ENCODE results near the gene TMPRSS3. TPM values are rescaled to one million over a fixed set of nuclear protein-coding genes. Genes with fewer than 3 reads are reported as not detected.

The TMPRSS3 gene
- total RNA-seq, 4 donors from 2014 or later = 0.68 to 1.3 TPM; not detected in 2

DNA sequence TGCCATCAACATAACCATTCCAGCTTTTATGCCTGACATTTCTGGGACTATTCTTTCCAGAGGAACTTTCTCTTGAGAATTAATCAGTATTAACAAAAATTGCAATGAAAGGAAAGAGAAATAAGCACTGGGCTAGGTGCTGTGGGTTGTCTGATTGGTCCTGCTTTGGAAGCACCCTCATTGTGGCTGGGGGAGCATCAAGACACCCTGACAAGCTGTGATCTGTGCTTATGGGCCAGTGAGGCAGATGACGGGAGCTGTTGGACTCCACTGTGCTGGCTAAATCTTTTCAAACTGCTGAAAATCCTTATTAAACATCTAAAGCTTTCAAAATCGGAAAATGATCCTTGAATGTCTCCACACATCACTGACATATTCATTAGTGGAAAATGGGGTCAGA is 27.8 kb upstream of the TMPRSS3 start:
- DNase-seq = no peak

DNA sequence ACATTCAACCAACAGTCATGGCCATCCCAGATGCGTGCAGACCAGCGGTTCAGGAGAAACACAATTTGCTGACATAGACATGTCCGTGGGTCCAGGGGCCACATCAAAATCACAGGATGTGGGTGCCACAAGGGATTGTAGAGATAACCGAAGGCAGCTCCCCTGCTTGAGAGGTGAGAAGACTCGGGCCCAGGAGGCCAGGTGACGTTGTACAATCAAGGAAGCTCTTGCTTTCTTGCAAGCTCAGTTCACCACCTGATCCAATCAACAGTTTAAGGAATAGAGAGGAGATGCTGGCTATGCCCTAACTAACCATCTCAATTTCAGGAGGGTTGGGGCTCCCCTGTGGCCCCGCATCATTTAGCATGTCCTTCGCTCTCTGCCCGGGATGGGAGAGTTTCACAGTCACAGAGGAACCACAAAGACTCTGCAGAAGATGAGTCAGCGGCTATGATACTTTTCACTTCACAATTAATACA is 27.4 kb upstream of the TMPRSS3 start:
- H3K4me1 ChIP-seq = peaks cover 0 to 7% (median 0%) of the 10 kb centered on the region in 4 donors
- intact Hi-C loops (cut with DNase I; ENCODE audit: low total_unique reads) (loop anchor here (2.0 kb wide), 1 partner anchor 586 kb away; no protein-coding TSS in a partner anchor), in situ Hi-C loops (cut with MboI; ENCODE audit: low pct_ligation_motif_present in 1 of 4, low pct_unique_long_range_greater_than_20kb in 1 of 4, low sequenced_read_pairs in 3 of 4) (no loop called here)
- H3K36me3 ChIP-seq = no peaks in the 10 kb centered on the region
- no peaks in the 10 kb centered on the region for H3K9me3 ChIP-seq
- peaks cover 9% of the 10 kb centered on the region for H3K27me3 ChIP-seq
- TF ChIP-seq POLR2AphosphoS5 (IDR thresholded peaks at IDR 0.05) = no peak
- no peak for TF ChIP-seq POLR2A (IDR thresholded peaks at IDR 0.05)
- TF ChIP-seq EP300 (IDR thresholded peaks at IDR 0.05; ENCODE audit: low read depth) = no peak
- TF ChIP-seq, protein P1, sequence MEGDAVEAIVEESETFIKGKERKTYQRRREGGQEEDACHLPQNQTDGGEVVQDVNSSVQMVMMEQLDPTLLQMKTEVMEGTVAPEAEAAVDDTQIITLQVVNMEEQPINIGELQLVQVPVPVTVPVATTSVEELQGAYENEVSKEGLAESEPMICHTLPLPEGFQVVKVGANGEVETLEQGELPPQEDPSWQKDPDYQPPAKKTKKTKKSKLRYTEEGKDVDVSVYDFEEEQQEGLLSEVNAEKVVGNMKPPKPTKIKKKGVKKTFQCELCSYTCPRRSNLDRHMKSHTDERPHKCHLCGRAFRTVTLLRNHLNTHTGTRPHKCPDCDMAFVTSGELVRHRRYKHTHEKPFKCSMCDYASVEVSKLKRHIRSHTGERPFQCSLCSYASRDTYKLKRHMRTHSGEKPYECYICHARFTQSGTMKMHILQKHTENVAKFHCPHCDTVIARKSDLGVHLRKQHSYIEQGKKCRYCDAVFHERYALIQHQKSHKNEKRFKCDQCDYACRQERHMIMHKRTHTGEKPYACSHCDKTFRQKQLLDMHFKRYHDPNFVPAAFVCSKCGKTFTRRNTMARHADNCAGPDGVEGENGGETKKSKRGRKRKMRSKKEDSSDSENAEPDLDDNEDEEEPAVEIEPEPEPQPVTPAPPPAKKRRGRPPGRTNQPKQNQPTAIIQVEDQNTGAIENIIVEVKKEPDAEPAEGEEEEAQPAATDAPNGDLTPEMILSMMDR (IDR thresholded peaks at IDR 0.05) = no peak
- 64% methylated on average over 10 of the region's 10 CpGs; no CpG with 5 or more reads in 1 of the 2 donors for WGBS, 2 donors (ENCODE audit: low coverage in 1 of 2)
- no peak overlapping the region for H3K4me3 ChIP-seq
- DNase-seq = peak; percentile 30
- H3K27ac ChIP-seq = no peak overlapping the region

More for the DNA sequence above, 27.8 kb upstream of the TMPRSS3 start:
- peaks cover 0 to 7% (median 0%) of the 10 kb centered on the region in 4 donors for H3K4me1 ChIP-seq
- H3K9me3 ChIP-seq = no peaks in the 10 kb centered on the region
- peaks cover 9% of the 10 kb centered on the region for H3K27me3 ChIP-seq
- TF ChIP-seq, protein P1 (IDR thresholded peaks at IDR 0.05) = no peak
- H3K27ac ChIP-seq = no peak overlapping the region
- intact Hi-C loops (cut with DNase I; ENCODE audit: low total_unique reads) (loop anchor here (2.0 kb wide), 1 partner anchor 587 kb away; no protein-coding TSS in a partner anchor), in situ Hi-C loops (cut with MboI; ENCODE audit: low pct_ligation_motif_present in 1 of 4, low pct_unique_long_range_greater_than_20kb in 1 of 4, low sequenced_read_pairs in 3 of 4) (no loop called here)
- 67 to 84% methylated on average over 1 to 2 of the region's 2 CpGs for WGBS, 2 donors (ENCODE audit: low coverage in 1 of 2)
- H3K36me3 ChIP-seq = no peaks in the 10 kb centered on the region
- no peak overlapping the region for H3K4me3 ChIP-seq

DNA sequence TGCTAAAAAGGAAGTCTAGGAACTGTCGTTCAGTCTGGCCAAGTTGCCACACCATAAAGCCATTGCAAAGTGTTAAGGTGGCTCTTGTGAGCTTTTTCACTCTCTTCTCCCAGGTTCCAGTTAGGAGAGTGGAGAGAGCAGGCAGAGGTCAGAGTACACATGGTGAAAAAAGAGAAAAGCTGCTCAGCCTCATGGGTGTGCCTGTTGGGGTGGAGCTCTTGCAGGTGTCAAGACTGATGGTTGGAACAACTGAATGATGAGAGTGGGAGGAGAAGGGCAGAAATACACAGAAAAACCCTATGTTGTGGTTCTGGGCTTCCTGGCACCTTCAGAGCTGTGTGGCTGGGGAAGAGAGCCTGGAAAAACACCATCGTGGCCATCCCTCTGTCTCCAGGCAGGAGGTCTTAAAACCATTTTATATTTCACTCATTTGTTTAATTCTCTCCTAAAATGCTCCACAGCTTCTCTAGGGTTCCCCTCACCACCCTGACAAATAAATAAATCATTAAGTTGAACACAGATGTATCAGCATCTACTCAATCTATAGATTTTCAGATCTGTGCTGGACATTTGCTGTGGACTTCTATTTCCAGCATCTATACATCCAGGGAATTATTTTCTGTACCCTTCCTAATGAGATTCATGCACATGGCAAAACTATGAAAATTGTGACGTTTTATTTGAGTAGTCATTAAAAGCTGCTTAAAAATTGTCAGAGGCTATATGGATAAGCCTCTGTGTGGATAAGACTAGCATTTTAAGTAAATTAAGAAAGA is 25.4 kb upstream of the TMPRSS3 start:
- in situ Hi-C loops (cut with MboI; ENCODE audit: low pct_ligation_motif_present in 1 of 4, low pct_unique_long_range_greater_than_20kb in 1 of 4, low sequenced_read_pairs in 3 of 4) = no loop called here
- H3K27ac ChIP-seq = no peak overlapping the region

DNA sequence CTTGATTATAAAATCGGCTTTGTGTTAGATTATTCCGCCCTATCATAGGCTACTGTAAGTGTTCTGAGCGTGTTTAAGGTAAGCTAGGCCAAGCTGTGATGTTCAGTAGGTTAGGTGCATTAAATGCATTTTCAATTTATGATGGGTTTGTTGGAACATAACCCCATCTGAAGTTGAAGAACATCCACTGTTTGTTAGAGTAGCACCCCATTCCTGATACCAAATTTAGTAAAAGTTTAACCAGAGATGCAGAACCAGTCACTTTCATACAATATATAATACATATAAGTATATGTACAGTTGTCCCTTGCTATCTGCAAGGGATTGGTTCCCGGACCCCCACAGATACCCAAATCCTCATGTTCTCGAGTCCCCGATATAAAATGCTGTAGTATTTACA is 24.0 kb upstream of the TMPRSS3 start:
- intact Hi-C loops (cut with DNase I; ENCODE audit: low total_unique reads) = no loop called here
- no peak overlapping the region for H3K4me3 ChIP-seq
- no peak overlapping the region for H3K27ac ChIP-seq
- WGBS, 2 donors (ENCODE audit: low coverage in 1 of 2) = 94 to 96% methylated on average over 6 of the region's 6 CpGs
- H3K27me3 ChIP-seq = peaks cover 7% of the 10 kb centered on the region
- no peaks in the 10 kb centered on the region for H3K36me3 ChIP-seq
- in situ Hi-C loops (cut with MboI; ENCODE audit: low pct_ligation_motif_present in 1 of 4, low pct_unique_long_range_greater_than_20kb in 1 of 4, low sequenced_read_pairs in 3 of 4) = no loop called here
- no peak for TF ChIP-seq POLR2AphosphoS5 (IDR thresholded peaks at IDR 0.05)
- no peak for TF ChIP-seq EP300 (IDR thresholded peaks at IDR 0.05; ENCODE audit: low read depth)
- TF ChIP-seq POLR2A (IDR thresholded peaks at IDR 0.05) = no peak
- TF ChIP-seq, protein P1 (IDR thresholded peaks at IDR 0.05) = no peak
- H3K4me1 ChIP-seq = peaks cover 0 to 3% (median 0%) of the 10 kb centered on the region in 4 donors
- no peaks in the 10 kb centered on the region for H3K9me3 ChIP-seq
- no peak for DNase-seq

More for the DNA sequence above, 25.4 kb upstream of the TMPRSS3 start:
- DNase-seq = peak; percentile 7
- Histone ChIP-seq H3K36me3 (no peaks in the 10 kb centered on the region), H3K4me3 (no peak overlapping the region), H3K4me1 (peaks cover 0 to 3% (median 0%) of the 10 kb centered on the region in 4 donors), H3K27me3 (peaks cover 9% of the 10 kb centered on the region), H3K9me3 (no peaks in the 10 kb centered on the region)
- intact Hi-C loops (cut with DNase I; ENCODE audit: low total_unique reads) = no loop called here
- TF ChIP-seq EP300 (IDR thresholded peaks at IDR 0.05; ENCODE audit: low read depth) (no peak), POLR2AphosphoS5 (IDR thresholded peaks at IDR 0.05) (no peak)
- 61 to 85% methylated on average over 2 to 3 of the region's 3 CpGs for WGBS, 2 donors (ENCODE audit: low coverage in 1 of 2)
